Stimulated activated naive B cell treated with anti-CD40 and anti-IgM and Interleukin-4, amounts not matched to agents 10 μg/mL and 1 μg/mL and 100 μg/mL, for 72 hours (primary cell): ENCODE measurements around the gene NUTM2G.
"Not testable (repeated sequence)": the region's sequence is repeated elsewhere in the genome, so short reads cannot be mapped to it uniquely, and the experiment has no call there.

Source experiments
- ATAC-seq, 2 donors: fragments of 150-1000 bp; cut with Tn5 transposase; replicated peaks; 2 replicates each; pipeline ENCODE4 v1.10.0; 2021; ENCODE audit warnings: moderate library complexity in 1 of 2
- DNase-seq: peaks from one replicate; pipeline ENCODE4 v3.0.0; 2021
- H3K27ac Mint-ChIP-seq: one replicate; pipeline ENCODE4 v1.8.0; 2022; ENCODE audit warnings: mild to moderate bottlenecking, mixed read lengths
- H3K27me3 Mint-ChIP-seq, 2 donors: one replicate each; pipeline ENCODE4 v1.8.0; 2022; ENCODE audit warnings: mixed read lengths in 2 of 2
- H3K36me3 Mint-ChIP-seq, 2 donors: one replicate each; pipeline ENCODE4 v1.8.0; 2022; ENCODE audit warnings: mixed read lengths in 2 of 2, mild to moderate bottlenecking in 1 of 2
- H3K4me1 Mint-ChIP-seq, 2 donors: one replicate each; pipeline ENCODE4 v1.8.0; 2022; ENCODE audit warnings: mixed read lengths in 2 of 2, mild to moderate bottlenecking in 1 of 2
- H3K4me3 Mint-ChIP-seq, 2 donors: one replicate each; pipeline ENCODE4 v1.8.0; 2022; ENCODE audit warnings: mild to moderate bottlenecking in 2 of 2, mixed read lengths in 2 of 2, moderate library complexity in 1 of 2
- H3K9me3 Mint-ChIP-seq, 2 donors: one replicate each; pipeline ENCODE4 v1.8.0; 2022; ENCODE audit warnings: mixed read lengths in 2 of 2, mild to moderate bottlenecking in 1 of 2

Gene NUTM2G

DNA sequence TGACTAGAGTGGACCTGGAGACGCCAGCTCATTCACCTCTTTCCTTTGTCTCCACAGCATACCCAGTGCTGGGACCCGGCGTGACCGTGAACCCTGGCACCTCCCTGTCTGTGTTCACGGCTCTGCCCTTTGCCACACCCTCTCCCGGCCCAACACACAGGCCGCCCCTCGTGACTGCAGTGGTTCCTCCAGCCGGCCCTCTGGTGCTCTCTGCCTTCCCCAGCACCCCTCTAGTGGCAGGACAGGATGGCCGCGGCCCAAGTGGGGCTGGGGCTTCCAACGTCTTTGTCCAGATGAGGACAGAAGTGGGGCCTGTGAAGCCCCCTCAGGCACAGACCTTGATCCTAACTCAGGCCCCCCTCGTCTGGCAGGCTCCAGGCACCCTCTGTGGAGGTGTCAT is 3.0 kb downstream of the NUTM2G start:
- H3K4me1 Mint-ChIP-seq, H3K27ac Mint-ChIP-seq, H3K9me3 Mint-ChIP-seq, ATAC-seq, H3K36me3 Mint-ChIP-seq, H3K27me3 Mint-ChIP-seq, DNase-seq: not testable (repeated sequence)
- H3K4me3 Mint-ChIP-seq = peak overlapping the region in 1 of 2 donors; percentile 14

DNA sequence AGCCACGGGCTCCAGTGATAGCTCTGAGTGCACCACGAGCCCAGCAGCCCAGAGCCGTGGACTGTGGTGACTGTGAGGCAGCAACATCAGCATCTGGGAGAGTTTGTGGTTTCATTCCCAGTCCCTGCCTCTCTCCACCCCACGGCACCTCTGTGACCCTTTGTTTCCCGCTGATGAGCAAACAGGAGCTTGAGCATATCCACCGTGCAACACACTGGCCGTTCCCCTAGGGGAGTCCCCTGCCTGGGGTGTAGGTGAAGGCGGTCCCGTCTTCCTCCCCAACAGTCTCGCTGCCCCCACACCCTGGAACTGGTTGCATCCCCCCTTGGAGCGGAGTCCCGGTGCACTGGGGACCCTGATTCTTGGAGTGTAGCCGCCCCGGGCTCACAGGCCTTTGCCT is 5.5 kb downstream of the NUTM2G start:
- not testable (repeated sequence) for H3K9me3 Mint-ChIP-seq, ATAC-seq, H3K4me3 Mint-ChIP-seq, DNase-seq, H3K27ac Mint-ChIP-seq, H3K27me3 Mint-ChIP-seq, H3K4me1 Mint-ChIP-seq, H3K36me3 Mint-ChIP-seq

DNA sequence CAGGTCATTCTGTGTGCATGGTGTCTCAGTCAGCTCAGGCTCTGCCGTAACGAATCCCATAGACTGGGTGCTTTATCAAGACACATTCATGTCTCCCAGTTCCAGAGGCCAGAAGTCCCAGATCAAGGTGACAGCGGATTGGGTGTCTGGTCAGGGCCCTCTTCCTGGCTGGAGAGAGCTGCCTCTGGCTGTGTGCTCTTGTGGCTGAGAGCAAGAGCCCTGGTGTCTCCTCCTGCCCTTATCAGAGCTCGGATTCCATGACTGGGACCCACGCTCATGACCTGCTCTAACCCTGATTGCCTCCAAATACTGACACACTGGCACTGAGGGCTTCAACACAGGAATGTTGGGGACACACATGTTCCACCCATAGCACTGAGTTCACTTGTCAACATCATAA is 6.1 kb downstream of the NUTM2G start:
- not testable (repeated sequence) for H3K4me1 Mint-ChIP-seq, H3K36me3 Mint-ChIP-seq, H3K27ac Mint-ChIP-seq, DNase-seq, H3K4me3 Mint-ChIP-seq, ATAC-seq, H3K9me3 Mint-ChIP-seq, H3K27me3 Mint-ChIP-seq

DNA sequence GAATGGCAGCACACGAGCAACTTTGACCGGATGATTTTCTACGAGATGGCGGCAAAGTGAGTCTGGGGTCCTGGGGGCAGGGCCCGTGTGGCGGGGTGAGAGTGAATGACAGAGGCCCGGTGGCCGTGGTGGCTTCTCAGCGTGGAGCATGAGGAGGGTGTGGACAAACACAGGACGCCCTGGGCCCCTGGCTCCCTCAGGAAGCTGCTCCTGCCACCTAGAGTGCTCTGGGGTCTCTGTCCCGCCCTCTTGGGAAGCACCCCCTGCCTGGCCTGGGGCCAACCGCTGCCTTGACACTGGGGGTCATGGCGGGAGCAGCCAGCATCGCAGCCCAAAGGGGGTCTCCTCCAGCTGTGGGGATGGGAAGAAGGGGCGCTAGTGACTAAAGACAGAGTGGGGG is 6.8 kb downstream of the NUTM2G start:
- H3K27me3 Mint-ChIP-seq, H3K4me1 Mint-ChIP-seq, H3K36me3 Mint-ChIP-seq, DNase-seq, H3K27ac Mint-ChIP-seq, ATAC-seq, H3K9me3 Mint-ChIP-seq, H3K4me3 Mint-ChIP-seq: not testable (repeated sequence)

GRCh38 chr9:96937442-96937841 is 8.8 kb downstream of the NUTM2G start:
- H3K27ac Mint-ChIP-seq, DNase-seq, H3K4me3 Mint-ChIP-seq, H3K27me3 Mint-ChIP-seq, H3K36me3 Mint-ChIP-seq, H3K9me3 Mint-ChIP-seq, H3K4me1 Mint-ChIP-seq, ATAC-seq: not testable (repeated sequence)

- H3K27me3 Mint-ChIP-seq, ATAC-seq, H3K27ac Mint-ChIP-seq, H3K4me1 Mint-ChIP-seq, H3K4me3 Mint-ChIP-seq, DNase-seq, H3K9me3 Mint-ChIP-seq: not testable (repeated sequence)
- peaks cover 4 to 13% of the 10 kb centered on the region in 2 donors for H3K36me3 Mint-ChIP-seq
Observed at GRCh38 chr9:96938957-96939665, 10.5 kb downstream of the NUTM2G start.

GRCh38 chr9:96940982-96941381 is 12.3 kb downstream of the NUTM2G start:
- peak in 1 of 2 donors; percentile 25 for ATAC-seq
- not testable (repeated sequence) for H3K9me3 Mint-ChIP-seq, DNase-seq, H3K27ac Mint-ChIP-seq, H3K27me3 Mint-ChIP-seq, H3K4me3 Mint-ChIP-seq, H3K36me3 Mint-ChIP-seq, H3K4me1 Mint-ChIP-seq

DNA sequence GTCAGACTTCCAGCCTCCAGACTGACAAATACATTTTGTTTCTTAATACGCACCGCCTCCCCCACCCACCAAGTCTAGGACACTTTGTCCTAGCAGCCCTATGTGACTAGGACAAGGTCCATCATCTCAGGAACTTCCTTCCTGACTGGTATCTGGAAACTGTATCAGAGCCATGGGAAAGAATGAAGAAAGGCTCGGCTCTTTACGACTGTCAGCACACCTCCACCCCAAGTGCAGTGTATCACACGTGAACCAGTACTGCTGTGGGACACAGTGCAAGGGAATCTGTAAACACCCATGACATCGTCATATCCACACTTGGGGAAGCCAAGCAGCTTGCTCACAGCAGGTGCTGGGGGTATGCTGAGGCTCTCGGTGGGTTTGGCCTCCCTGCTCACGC is 13.0 kb downstream of the NUTM2G start:
- H3K27me3 Mint-ChIP-seq, H3K27ac Mint-ChIP-seq, ATAC-seq, H3K9me3 Mint-ChIP-seq, DNase-seq, H3K36me3 Mint-ChIP-seq, H3K4me1 Mint-ChIP-seq, H3K4me3 Mint-ChIP-seq: not testable (repeated sequence)

GRCh38 chr9:96942181-96942580 is 13.5 kb downstream of the NUTM2G start:
- not testable (repeated sequence) for H3K4me1 Mint-ChIP-seq, H3K36me3 Mint-ChIP-seq, H3K9me3 Mint-ChIP-seq, DNase-seq, H3K27ac Mint-ChIP-seq, H3K4me3 Mint-ChIP-seq, H3K27me3 Mint-ChIP-seq
- peak in 1 of 2 donors; percentile 50 for ATAC-seq

DNA sequence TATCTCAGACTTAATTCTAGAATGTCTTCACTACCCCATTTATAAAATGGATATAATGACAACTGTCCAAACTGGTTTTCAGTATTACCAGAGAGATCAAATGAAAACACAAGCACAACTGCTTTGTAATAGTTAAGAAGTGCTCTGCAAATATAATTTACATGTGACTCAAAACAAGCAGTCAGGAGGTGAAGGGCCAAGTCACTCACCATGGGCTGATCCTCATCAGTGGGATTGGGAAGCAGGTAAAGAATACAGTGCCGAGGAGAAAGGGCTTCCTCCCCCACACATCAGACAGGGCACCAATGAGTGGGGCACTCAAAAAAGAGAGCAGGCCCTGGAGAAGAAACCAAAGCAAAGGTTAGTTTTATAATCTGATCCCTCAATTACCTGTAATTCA is 20.7 kb downstream of the NUTM2G start:
- H3K27me3 Mint-ChIP-seq, H3K9me3 Mint-ChIP-seq, ATAC-seq, DNase-seq, H3K4me1 Mint-ChIP-seq, H3K4me3 Mint-ChIP-seq, H3K27ac Mint-ChIP-seq: not testable (repeated sequence)
- peaks cover 5 to 17% of the 10 kb centered on the region in 2 donors for H3K36me3 Mint-ChIP-seq

DNA sequence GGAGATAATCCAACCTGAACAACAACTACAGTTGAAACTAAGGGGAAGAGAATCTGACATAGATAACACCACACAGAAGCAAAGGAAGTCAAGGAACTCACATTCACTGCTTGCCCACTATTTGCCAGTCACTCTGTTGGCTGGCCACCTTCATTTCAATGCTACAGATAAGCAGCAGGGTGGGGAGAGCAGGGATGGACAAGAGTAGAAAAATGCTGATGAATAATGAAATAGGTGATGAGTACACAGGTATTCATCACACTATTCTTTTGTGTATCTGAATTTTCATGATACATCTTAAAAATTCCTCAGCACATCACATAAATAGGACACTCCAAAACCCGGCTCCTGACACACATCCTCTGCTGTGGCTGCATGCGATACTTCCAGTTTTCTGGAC is 21.9 kb downstream of the NUTM2G start:
- not testable (repeated sequence) for H3K27me3 Mint-ChIP-seq, ATAC-seq, H3K4me3 Mint-ChIP-seq, H3K4me1 Mint-ChIP-seq, H3K9me3 Mint-ChIP-seq, DNase-seq, H3K27ac Mint-ChIP-seq
- H3K36me3 Mint-ChIP-seq = peaks cover 5 to 17% of the 10 kb centered on the region in 2 donors

DNA sequence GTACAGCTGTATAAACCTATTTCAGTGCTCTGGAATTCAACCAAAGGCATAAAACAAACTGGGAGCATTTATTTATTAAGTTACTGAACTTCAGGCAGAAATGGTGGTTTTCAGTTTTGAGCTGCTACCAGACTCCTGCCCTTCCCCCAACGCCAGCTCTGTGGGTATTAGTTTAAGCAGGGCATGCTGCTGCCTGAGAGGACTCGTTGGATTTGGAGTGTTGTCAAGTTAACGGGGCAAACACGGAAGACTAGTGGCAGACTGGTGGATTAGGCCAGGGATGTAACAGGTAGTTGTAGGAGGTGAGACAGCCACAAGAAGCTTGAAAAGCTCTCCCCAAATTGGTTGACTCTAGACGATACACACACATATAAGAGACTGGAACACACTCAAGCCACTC is 38.9 kb downstream of the NUTM2G start:
- H3K4me3 Mint-ChIP-seq, DNase-seq, H3K27me3 Mint-ChIP-seq, H3K27ac Mint-ChIP-seq, H3K4me1 Mint-ChIP-seq, ATAC-seq, H3K9me3 Mint-ChIP-seq: not testable (repeated sequence)
- peaks cover 8 to 23% of the 10 kb centered on the region in 2 donors for H3K36me3 Mint-ChIP-seq

- not testable (repeated sequence) for H3K27ac Mint-ChIP-seq, H3K4me3 Mint-ChIP-seq, DNase-seq, H3K9me3 Mint-ChIP-seq, H3K27me3 Mint-ChIP-seq
- peak in 1 of 2 donors; percentile 27 for ATAC-seq
- H3K36me3 Mint-ChIP-seq = peaks cover 9 to 15% of the 10 kb centered on the region in 2 donors
- H3K4me1 Mint-ChIP-seq = peaks cover 5 to 23% of the 10 kb centered on the region in 2 donors
Observed at GRCh38 chr9:96972552-96972951, 43.9 kb downstream of the NUTM2G start.

- H3K9me3 Mint-ChIP-seq, DNase-seq, H3K4me3 Mint-ChIP-seq, ATAC-seq, H3K27me3 Mint-ChIP-seq, H3K27ac Mint-ChIP-seq: not testable (repeated sequence)
- Mint-ChIP-seq H3K36me3 (peaks cover 9 to 10% of the 10 kb centered on the region in 2 donors), H3K4me1 (peaks cover 9 to 34% of the 10 kb centered on the region in 2 donors)
Observed at GRCh38 chr9:96974037-96974436, 45.4 kb downstream of the NUTM2G start.

- not testable (repeated sequence) for H3K36me3 Mint-ChIP-seq, H3K9me3 Mint-ChIP-seq, H3K27ac Mint-ChIP-seq, ATAC-seq, H3K4me3 Mint-ChIP-seq, H3K27me3 Mint-ChIP-seq, DNase-seq
- H3K4me1 Mint-ChIP-seq = peaks cover 12 to 31% of the 10 kb centered on the region in 2 donors
Observed at GRCh38 chr9:96983496-96984122, 55.0 kb downstream of the NUTM2G start.
